ENCODE measurements around the gene WDR27.

The WDR27 gene

DNA sequence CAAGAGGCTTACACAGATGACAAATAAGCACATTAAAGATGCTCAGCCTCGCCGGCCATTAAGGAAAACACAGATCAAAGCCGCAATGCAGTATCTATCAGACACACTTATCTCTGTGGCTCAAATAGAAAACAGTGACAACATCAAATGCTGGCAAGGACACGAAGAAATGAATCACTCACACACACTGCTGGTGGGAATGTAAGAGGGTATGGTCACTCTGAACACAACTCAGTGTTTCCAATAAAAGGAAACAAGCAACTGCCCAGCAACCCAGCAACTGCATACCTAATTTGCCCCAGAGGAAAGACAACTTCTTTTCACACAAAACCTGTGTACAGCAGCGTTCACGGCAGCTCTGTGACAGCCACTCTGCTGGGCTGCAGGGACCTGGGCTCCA, 155.8 kb downstream of the WDR27 start:
- no peak overlapping the region for H3K4me3 ChIP-seq (ENCODE audit: low read depth, low read length)

DNA sequence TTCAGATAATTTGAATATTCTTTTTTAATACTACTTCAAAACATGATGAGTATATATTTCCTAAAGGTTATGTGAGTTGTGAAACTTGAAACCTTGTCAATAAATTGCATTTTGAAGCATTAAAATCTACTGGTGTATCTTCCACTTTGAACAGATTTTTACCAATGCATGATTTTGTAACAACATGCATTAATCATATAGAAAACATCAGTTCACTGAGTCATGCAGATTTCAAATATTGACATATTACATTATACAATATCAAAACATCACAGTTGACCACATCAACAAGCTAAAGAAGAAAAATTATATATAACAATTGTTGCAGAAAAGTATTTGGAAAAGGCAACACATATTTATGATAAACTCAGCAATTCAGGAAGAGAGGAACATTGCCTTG, 158.1 kb downstream of the WDR27 start:
- TF ChIP-seq, protein P1, sequence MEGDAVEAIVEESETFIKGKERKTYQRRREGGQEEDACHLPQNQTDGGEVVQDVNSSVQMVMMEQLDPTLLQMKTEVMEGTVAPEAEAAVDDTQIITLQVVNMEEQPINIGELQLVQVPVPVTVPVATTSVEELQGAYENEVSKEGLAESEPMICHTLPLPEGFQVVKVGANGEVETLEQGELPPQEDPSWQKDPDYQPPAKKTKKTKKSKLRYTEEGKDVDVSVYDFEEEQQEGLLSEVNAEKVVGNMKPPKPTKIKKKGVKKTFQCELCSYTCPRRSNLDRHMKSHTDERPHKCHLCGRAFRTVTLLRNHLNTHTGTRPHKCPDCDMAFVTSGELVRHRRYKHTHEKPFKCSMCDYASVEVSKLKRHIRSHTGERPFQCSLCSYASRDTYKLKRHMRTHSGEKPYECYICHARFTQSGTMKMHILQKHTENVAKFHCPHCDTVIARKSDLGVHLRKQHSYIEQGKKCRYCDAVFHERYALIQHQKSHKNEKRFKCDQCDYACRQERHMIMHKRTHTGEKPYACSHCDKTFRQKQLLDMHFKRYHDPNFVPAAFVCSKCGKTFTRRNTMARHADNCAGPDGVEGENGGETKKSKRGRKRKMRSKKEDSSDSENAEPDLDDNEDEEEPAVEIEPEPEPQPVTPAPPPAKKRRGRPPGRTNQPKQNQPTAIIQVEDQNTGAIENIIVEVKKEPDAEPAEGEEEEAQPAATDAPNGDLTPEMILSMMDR (IDR thresholded peaks at IDR 0.05; ENCODE audit: borderline replicate concordance, insufficient read depth, low read depth, low read length) = no peak
- H3K4me3 ChIP-seq (ENCODE audit: low read depth, low read length) = no peak overlapping the region

More for the DNA sequence above, 155.8 kb downstream of the WDR27 start:
- TF ChIP-seq, protein P1 (IDR thresholded peaks at IDR 0.05; ENCODE audit: borderline replicate concordance, insufficient read depth, low read depth, low read length) = no peak

DNA sequence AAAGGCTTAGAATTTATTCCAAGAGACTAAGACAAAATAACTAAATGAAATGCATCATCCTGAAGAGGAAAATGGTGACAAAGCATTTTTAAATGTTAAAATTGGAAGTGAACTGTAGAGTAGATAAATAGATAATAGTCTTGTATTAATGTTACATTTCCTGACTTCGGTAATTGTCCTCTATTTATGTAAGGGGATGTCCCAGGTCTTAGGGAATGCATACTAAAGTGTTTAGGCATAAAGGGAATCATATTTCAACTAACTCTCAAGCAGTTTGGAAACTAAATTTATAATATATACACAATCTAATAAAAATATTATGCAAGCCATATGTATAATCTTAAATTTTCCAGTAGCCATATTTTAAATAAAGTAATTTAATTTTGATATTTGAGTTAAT, 159.3 kb downstream of the WDR27 start:
- TF ChIP-seq, protein P1 (IDR thresholded peaks at IDR 0.05; ENCODE audit: borderline replicate concordance, insufficient read depth, low read depth, low read length) = no peak
- H3K4me3 ChIP-seq (ENCODE audit: low read depth, low read length) = no peak overlapping the region

DNA sequence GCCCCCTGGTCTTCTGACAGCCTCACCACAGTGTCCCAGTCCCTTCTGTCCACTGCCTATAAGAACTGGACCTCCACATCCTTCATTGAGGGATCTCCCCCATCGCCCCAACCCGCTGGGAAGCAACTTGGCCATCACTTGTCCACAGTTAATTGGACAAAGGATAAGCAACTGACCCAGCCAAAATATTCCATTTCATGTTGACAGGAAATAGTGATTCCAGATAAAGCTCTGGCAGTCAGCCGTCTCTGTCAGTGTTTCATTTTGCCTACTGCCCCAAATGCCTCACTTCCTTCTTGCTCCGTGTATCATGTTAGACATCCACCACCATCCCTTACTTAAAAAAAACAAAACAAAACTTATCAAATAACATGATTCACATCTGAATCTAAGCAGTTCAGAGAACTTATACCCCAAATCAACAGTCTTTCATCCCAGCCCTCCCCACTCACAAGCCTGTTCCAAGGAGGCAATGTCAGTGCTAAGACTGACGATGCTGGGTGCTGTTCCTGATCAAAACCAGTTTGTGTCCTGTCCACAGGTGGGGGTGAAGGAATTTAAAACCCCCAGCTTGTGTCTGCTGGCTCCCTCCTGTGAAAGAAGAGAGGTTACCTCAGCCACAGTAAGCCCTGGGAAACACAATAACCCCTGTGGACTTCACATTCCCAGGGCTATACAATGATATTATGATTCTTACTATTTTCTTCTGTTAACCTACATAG, 162.5 kb downstream of the WDR27 start:
- TF ChIP-seq, protein P1 (IDR thresholded peaks at IDR 0.05; ENCODE audit: borderline replicate concordance, insufficient read depth, low read depth, low read length) = no peak
- H3K4me3 ChIP-seq (ENCODE audit: low read depth, low read length) = no peak overlapping the region

DNA sequence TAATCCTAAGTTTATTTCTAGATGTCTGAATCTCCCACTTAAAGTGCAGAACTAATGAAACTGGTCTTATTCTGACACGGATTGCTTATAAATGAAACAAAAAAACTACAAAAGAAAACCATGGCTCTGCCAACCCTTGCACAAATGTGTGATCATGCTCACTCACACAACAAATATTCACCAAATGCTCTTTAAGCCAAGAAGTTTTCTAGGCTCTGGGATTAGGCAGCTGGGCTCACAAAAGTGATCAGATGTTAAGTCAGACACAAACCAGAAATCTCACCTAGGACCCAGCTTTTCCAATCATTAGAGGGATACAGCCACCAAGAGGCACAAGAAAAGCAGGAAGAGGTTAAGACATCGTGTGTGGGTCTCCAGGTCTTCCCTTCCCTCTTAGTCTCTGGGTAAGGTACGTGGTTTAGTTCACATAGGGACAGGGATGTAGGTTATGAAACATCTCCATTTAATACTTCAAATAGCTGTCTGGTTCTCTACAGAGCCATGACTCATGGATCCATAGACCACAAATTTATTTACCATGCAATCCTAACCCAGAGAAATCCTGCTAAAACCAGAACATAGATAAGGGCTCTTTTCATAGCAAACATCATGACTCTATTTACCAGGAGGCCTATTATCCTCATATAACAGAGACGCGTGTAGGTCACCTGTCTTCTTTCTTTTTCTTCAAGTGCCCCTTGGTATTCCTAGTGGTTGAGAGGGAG, 165.2 kb downstream of the WDR27 start:
- no peak overlapping the region for H3K4me3 ChIP-seq (ENCODE audit: low read depth, low read length)
- TF ChIP-seq, protein P1 (IDR thresholded peaks at IDR 0.05; ENCODE audit: borderline replicate concordance, insufficient read depth, low read depth, low read length) = no peak

DNA sequence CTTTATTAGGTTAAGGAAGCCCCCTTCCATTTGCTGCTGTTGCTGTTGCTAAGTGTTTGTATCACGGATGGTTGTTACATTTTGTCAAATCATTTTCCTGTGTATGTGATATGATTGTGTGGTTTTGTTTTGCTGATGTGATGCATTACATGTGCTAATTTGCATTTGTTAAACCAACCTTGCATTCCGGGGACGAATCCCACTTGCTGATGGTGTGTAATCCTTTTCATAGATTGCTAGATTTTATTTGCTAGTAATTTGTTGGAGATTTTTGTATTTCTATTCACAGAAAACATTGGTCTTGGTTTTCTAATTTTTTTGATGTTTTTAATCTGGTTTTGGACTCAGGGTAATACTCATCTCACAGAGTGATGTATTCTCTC, 167.8 kb downstream of the WDR27 start:
- TF ChIP-seq, protein P1 (IDR thresholded peaks at IDR 0.05; ENCODE audit: borderline replicate concordance, insufficient read depth, low read depth, low read length) = no peak
- no peak overlapping the region for H3K4me3 ChIP-seq (ENCODE audit: low read depth, low read length)

Measured in GM12875 (cell line).